T-helper 17 cell (primary cell): Measurements from ENCODE around the gene PEX26. TPM values are rescaled to one million over a fixed set of nuclear protein-coding genes. Genes with fewer than 3 reads are reported as not detected.
"Not testable (repeated sequence)": the region's sequence is repeated elsewhere in the genome, so short reads cannot be mapped to it uniquely, and the experiment has no call there.

Source experiments
- ATAC-seq: fragments of 150-1000 bp; cut with Tn5 transposase; 2 replicates; pipeline ENCODE4 v1.10.0; 2021; ENCODE audit warnings: mild to moderate bottlenecking, moderate library complexity
- DNase-seq, 3 donors: peaks; one replicate each; pipeline versions ENCODE4 v3.0.0 to v3.0.0-alpha.2; 2020 to 2021
- H3K9me3 ChIP-seq: one replicate; pipeline ENCODE4 v1.7.0; 2013; ENCODE audit warnings: low read length, mild to moderate bottlenecking; ENCODE audit not compliant: control insufficient read depth, poor library complexity, severe bottlenecking
- H3K27ac Mint-ChIP-seq: one replicate; pipeline ENCODE4 v1.8.0; 2022; ENCODE audit warnings: mild to moderate bottlenecking, moderate library complexity, mixed read lengths
- H3K27me3 Mint-ChIP-seq: one replicate; pipeline ENCODE4 v1.8.0; 2022; ENCODE audit warnings: mixed read lengths
- H3K36me3 Mint-ChIP-seq: one replicate; pipeline ENCODE4 v1.8.0; 2022; ENCODE audit warnings: low read depth, mixed read lengths
- H3K4me1 Mint-ChIP-seq: one replicate; pipeline ENCODE4 v1.8.0; 2022; ENCODE audit warnings: mild to moderate bottlenecking, mixed read lengths
- H3K4me3 Mint-ChIP-seq: one replicate; pipeline ENCODE4 v1.8.0; 2022; ENCODE audit warnings: mild to moderate bottlenecking, moderate library complexity, mixed read lengths
- total RNA-seq, 4 donors: library from RNA in 2 of 4; stranded (reverse) in 2 of 4; gene quantifications; one replicate each; pipeline ENCODE4 v1.2.3 and lab custom pipeline; 2022 to 2026

Gene PEX26
- total RNA-seq, 2 donors from 2014 or later, result 28.4 to 37.3 TPM

- no peaks in the 10 kb centered on the region for H3K9me3 ChIP-seq
- peaks cover 5% of the 10 kb centered on the region for H3K36me3 Mint-ChIP-seq
- no peaks in the 10 kb centered on the region for H3K27me3 Mint-ChIP-seq
- H3K27ac Mint-ChIP-seq, result no peak overlapping the region
- ATAC-seq (no peak), DNase-seq (no peak)
- H3K4me3 Mint-ChIP-seq, result no peak overlapping the region
- peaks cover 7% of the 10 kb centered on the region for H3K4me1 Mint-ChIP-seq
Measured at GRCh38 chr22:18133452-18133851, 55.7 kb downstream of the PEX26 start.

- H3K27me3 Mint-ChIP-seq, result no peaks in the 10 kb centered on the region
- no peak overlapping the region for H3K27ac Mint-ChIP-seq
- peaks cover 2% of the 10 kb centered on the region for H3K4me1 Mint-ChIP-seq
- peaks cover 2% of the 10 kb centered on the region for H3K36me3 Mint-ChIP-seq
- DNase-seq, result no peak
- ATAC-seq, result no peak
- no peaks in the 10 kb centered on the region for H3K9me3 ChIP-seq
- H3K4me3 Mint-ChIP-seq, result no peak overlapping the region
Measured at GRCh38 chr22:18136563-18137320, 59.0 kb downstream of the PEX26 start.

GRCh38 chr22:18141004-18141403, 63.2 kb downstream of the PEX26 start:
- not testable (repeated sequence) for H3K4me1 Mint-ChIP-seq, DNase-seq, H3K27me3 Mint-ChIP-seq, H3K9me3 ChIP-seq, H3K36me3 Mint-ChIP-seq, ATAC-seq, H3K4me3 Mint-ChIP-seq, H3K27ac Mint-ChIP-seq

- no peak for ATAC-seq
- H3K27me3 Mint-ChIP-seq, result no peaks in the 10 kb centered on the region
- no peak overlapping the region for H3K27ac Mint-ChIP-seq
- DNase-seq, result no peak
- H3K9me3 ChIP-seq, result no peaks in the 10 kb centered on the region
- H3K4me1 Mint-ChIP-seq, result peaks cover 15% of the 10 kb centered on the region
- no peaks in the 10 kb centered on the region for H3K36me3 Mint-ChIP-seq
- no peak overlapping the region for H3K4me3 Mint-ChIP-seq
Measured at GRCh38 chr22:18144105-18144504, 66.3 kb downstream of the PEX26 start.

- no peaks in the 10 kb centered on the region for H3K9me3 ChIP-seq
- DNase-seq (no peak), ATAC-seq (no peak)
- Mint-ChIP-seq H3K27me3 (no peaks in the 10 kb centered on the region), H3K4me1 (peaks cover 23% of the 10 kb centered on the region), H3K4me3 (no peak overlapping the region), H3K27ac (no peak overlapping the region), H3K36me3 (no peaks in the 10 kb centered on the region)
Measured at GRCh38 chr22:18145676-18146388, 68.0 kb downstream of the PEX26 start.

- Mint-ChIP-seq H3K27ac (no peak overlapping the region), H3K36me3 (no peaks in the 10 kb centered on the region), H3K4me3 (no peak overlapping the region), H3K27me3 (no peaks in the 10 kb centered on the region), H3K4me1 (peaks cover 26% of the 10 kb centered on the region)
- H3K9me3 ChIP-seq, result no peaks in the 10 kb centered on the region
- ATAC-seq (no peak), DNase-seq (no peak)
Measured at GRCh38 chr22:18146389-18146753, 68.6 kb downstream of the PEX26 start.

GRCh38 chr22:18147791-18148190, 70.0 kb downstream of the PEX26 start:
- Mint-ChIP-seq H3K4me3 (no peak overlapping the region), H3K4me1 (peaks cover 30% of the 10 kb centered on the region), H3K27me3 (no peaks in the 10 kb centered on the region), H3K27ac (peak overlapping the region; percentile 77), H3K36me3 (no peaks in the 10 kb centered on the region)
- ATAC-seq (no peak), DNase-seq (no peak)
- H3K9me3 ChIP-seq, result no peaks in the 10 kb centered on the region

GRCh38 chr22:18148293-18148965, 70.6 kb downstream of the PEX26 start:
- no peaks in the 10 kb centered on the region for H3K9me3 ChIP-seq
- no peaks in the 10 kb centered on the region for H3K27me3 Mint-ChIP-seq
- H3K4me3 Mint-ChIP-seq, result no peak overlapping the region
- H3K4me1 Mint-ChIP-seq, result peaks cover 27% of the 10 kb centered on the region
- H3K36me3 Mint-ChIP-seq, result no peaks in the 10 kb centered on the region
- DNase-seq (no peak), ATAC-seq (no peak)
- no peak overlapping the region for H3K27ac Mint-ChIP-seq

- H3K36me3 Mint-ChIP-seq, result no peaks in the 10 kb centered on the region
- no peaks in the 10 kb centered on the region for H3K27me3 Mint-ChIP-seq
- peak overlapping the region; percentile 60 for H3K4me3 Mint-ChIP-seq
- DNase-seq (no peak), ATAC-seq (no peak)
- peak overlapping the region; percentile 72 for H3K27ac Mint-ChIP-seq
- H3K4me1 Mint-ChIP-seq, result peaks cover 31% of the 10 kb centered on the region
- H3K9me3 ChIP-seq, result no peaks in the 10 kb centered on the region
Measured at GRCh38 chr22:18152519-18152918, 74.7 kb downstream of the PEX26 start.

GRCh38 chr22:18154821-18155390, 77.1 kb downstream of the PEX26 start:
- H3K4me1 Mint-ChIP-seq, result peaks cover 18% of the 10 kb centered on the region
- H3K36me3 Mint-ChIP-seq, result no peaks in the 10 kb centered on the region
- DNase-seq (no peak), ATAC-seq (no peak)
- no peak overlapping the region for H3K4me3 Mint-ChIP-seq
- H3K27ac Mint-ChIP-seq, result peak overlapping the region; percentile 37
- no peaks in the 10 kb centered on the region for H3K9me3 ChIP-seq
- H3K27me3 Mint-ChIP-seq, result no peaks in the 10 kb centered on the region

Other genes with a start within 250 kb of the PEX26 start
- gene MICAL3, start 53.4 kb upstream of the PEX26 start, total RNA-seq, result 10 to 100 TPM; 28.9 to 37.0 TPM
- gene TUBA8, start 32.8 kb downstream of the PEX26 start, total RNA-seq, result 10 to 100 TPM in 1 of 2 donors, 1 to 10 TPM in 1; 2.3 to 27.0 TPM
- 1 to 10 TPM; 2.1 to 3.2 TPM for gene USP18, start 72.2 kb downstream of the PEX26 start, total RNA-seq